Activated CD4-positive, alpha-beta T cell treated with anti-CD3 and anti-CD28 coated beads, Interleukin-2, amount 50 U/mL, for 1 hour (primary cell): ENCODE measurements around the gene SREK1.

Source experiments
- DNase-seq: peaks from one replicate; pipeline ENCODE4 v3.0.0-alpha.2; 2020

SREK1 gene

DNA sequence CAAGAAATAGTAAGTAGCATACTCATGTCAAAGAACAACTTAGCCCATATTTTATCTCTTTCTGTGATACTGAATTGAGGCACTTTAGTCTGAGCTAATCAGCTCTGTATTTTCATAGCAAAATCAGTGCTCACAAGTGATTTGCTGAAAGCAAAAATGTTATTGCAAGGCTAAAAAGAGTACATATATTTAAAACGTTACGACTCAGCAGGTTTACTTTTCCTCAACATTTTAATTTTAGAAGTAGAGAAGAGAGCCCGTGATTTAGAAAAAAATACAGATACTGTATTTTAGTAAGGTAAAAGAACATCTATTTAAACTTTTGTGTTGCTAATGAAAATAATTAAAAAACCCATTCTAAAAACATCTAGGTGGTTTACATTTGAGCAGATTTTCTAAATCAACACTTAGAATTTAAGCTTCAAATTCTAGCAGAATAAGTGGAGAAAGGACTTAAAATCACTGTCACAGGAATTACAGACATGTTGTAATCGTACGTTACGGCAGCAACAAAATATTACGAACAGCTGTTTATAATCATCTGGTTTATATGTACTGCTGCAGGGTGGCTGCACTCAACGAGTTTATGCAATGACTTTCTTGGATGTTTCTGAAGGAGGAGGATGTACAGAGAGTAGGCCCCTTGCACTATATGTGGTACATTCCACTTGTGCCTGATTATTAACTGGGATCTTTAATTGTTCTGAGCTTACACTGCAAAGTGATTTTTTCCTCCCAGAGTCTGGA lies 20.1 kb downstream of the SREK1 start:
- DNase-seq: no peak

- DNase-seq: no peak
Observed at GRCh38 chr5:66168226-66168625, 24.1 kb downstream of the SREK1 start.

DNA sequence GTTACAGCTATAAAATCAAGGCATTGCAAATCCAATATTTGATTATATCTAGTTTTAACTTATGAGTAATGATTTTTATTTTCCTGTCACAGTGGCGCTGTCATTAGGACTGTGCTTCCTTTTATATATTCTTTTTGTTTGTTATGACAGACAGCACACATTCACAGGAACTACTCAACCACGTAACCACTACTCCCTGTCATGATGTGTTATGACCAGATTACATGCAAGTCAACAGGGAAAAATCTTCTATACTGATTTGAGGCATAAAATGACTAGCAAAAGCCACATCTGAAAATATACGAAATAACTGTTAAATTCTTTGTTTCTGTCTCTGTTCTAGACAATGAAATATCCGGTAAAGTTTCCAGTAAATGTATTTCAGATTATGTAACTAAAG lies 25.4 kb downstream of the SREK1 start:
- DNase-seq: no peak

DNA sequence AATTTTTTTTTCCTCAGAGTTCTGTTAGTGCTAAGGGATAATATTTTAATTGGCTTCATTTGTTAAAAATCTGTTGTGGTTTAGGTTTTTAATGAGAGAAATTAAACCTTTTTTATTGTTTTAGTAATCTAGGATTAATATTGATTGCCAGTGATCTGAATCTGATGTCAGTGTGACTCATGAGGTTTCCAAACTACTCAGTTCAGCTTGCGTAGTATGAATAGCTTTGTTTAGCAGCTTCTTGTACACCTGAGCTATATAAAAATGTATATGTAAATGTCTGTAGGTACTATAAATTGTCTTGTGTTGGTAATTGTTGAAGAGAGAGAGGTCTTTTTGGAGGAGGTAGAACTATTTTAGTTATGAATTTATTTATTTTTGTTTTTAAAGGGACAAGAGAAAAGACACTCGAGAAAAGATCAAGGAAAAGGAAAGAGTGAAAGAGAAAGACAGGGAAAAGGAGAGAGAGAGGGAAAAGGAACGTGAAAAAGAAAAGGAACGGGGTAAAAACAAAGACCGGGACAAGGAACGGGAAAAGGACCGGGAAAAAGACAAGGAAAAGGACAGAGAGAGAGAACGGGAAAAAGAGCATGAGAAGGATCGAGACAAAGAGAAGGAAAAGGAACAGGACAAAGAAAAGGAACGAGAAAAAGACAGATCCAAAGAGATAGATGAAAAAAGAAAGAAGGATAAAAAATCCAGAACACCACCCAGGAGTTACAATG lies 26.3 kb downstream of the SREK1 start:
- DNase-seq: no peak

GRCh38 chr5:66171349-66172344 lies 27.5 kb downstream of the SREK1 start:
- peak; percentile 55 for DNase-seq

DNA sequence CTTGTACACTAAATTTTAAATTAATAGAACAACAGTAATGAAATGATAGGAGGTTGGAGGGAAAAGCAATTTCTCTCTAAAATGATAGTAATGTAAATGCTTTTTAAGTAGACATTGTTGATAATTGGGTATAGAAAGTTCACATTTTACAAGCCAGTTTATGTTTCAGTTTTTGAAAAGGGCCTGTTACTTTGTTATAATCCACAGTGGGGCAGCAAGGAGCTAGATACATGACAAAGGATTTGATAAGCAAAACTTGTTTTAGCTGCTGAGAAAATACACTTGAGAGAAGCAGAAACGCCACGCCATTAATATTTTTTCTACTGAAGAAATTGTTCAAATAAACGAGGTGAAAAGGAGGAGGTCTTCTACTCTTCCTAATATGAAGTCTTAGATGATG lies 30.2 kb downstream of the SREK1 start:
- no peak for DNase-seq

- DNase-seq: no peak
Observed at GRCh38 chr5:66178799-66179198, 34.7 kb downstream of the SREK1 start.

DNA sequence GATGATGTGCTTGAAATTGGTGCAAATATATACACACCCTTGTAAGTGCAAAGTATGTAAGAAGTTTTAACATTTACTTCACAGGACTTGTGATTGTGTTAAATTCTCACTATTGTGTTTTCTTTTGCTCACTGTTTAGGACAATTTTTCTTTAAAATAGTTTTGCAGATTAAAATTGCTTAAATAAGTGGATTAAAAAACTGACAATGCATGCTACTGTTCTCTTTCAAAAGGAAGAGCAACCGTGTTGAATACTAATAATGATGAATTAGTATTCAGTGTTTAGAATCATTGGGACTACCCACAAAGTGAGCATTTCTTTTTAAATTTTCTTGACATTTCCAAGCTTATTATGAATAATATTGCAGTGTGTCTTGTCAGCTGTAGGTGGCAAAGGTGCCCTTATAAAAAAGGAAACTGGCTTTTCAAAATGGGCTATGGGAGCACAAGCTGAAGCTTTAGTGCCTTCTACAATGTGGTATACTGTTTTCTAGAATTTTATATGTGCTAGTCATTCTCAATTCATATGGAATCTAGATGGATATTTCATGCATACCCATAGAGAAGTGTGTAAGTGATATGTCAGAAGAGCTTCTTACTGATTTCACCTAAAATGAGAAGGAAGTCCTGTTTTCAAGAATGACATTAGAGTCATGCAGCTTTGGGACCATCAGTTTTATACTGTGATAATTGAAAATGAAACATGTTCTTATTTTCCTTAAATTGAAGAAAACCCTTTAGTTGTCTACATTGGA lies 35.4 kb downstream of the SREK1 start:
- no peak for DNase-seq

DNA sequence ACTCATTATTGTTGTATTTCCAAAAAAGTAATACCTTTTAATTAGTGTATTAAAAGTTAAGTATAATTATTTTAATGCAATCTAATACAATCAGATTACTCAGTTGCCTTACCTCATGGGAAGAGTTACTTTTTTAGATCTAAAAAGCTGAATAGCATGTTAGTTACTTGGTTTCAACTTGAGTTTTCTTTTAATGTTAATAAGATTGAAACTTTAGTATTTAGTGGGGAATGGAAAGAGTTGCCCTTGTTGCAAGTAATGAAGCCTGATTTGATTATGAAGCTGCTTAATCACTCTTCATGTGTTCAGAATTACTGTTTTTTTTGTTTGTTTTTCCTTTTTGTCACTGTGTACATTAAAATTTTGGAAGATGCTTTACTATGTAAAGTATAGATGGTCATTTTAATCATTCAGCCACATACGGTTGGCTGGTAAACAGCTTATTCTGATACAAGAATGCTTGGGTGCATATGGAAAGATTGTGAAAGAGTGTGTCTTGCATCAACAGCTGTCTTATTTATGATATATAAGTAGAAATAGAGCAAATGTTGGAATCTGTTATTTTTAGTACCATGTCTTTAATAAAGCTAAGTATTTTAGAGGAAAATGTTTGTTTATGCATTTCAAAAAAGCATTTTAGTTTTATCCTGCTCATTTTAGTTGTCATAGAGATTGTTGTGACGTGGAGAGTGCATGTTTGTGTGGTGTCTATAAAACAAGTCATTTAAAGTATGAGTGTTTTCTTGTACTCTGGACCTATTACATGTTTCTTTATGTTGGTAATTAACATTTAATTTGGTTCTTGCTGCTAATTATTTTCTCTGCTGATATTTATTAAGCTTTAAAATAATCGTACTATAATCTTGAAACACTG lies 36.4 kb downstream of the SREK1 start:
- DNase-seq: no peak

- no peak for DNase-seq
Observed at GRCh38 chr5:66186108-66186507, 42.0 kb downstream of the SREK1 start.

DNA sequence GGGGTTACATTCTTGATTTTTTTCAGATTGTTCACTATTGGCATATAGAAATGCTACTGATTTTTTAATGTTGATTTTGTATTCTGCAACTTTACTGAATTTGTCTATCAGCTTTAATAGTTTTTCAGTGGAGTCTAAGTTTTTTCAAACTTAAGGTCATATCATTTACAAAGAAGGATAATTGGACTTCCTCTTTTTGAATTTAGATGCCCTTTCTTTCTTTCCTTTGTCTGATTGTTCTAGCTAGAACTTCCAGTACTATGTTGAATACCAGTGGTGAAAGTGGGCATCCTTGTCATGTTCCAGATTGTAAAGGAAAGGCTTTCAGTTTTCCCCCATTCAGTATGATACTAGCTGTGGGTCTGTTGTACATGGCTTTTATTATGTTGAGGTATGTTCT lies 49.3 kb downstream of the SREK1 start:
- DNase-seq: no peak

- no peak for DNase-seq
Observed at GRCh38 chr5:66197764-66198405, 53.8 kb downstream of the SREK1 start.

- DNase-seq: no peak
Observed at GRCh38 chr5:66198837-66199236, 54.7 kb downstream of the SREK1 start.

DNA sequence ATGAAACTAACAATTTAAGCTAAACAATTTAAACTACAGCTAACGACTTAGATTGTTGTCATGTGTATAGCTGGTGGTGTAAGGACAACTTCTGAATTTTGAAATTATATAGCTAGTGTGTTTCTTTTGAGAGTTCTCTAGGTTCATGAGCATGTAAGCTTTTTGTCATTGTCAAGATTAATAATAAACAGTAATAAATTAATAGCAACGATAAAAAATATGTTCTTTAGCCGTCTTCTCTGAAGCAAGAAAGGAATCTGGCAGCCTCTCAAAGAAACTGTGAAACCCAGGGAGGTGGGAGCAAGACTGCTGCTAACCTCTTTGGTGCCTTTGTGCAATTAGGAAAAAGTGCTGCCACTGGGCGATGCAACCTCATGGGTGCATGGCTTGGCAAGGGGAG lies 59.4 kb downstream of the SREK1 start:
- DNase-seq: no peak

DNA sequence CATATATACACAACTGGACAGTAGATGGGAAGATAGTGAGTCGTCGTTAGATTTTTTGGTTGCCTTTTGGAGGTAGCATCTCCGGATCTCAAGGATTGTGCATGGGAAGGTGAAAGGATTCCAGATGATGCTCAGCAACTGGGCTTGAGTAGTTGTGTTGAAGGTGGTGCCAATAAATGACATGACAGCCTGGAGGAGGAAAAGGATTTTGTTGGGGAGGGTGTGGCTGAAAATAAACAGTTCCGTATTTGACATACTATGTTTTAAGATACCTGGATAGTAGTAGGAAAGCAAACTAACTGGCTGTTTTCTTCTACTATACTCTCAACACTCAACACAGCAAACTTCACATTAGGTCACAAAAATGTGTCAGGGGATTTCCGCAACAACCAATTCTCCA lies 62.4 kb downstream of the SREK1 start:
- DNase-seq: no peak

- DNase-seq: no peak
Observed at GRCh38 chr5:66207800-66208561, 63.9 kb downstream of the SREK1 start.

GRCh38 chr5:66209350-66209749 lies 65.2 kb downstream of the SREK1 start:
- DNase-seq: no peak

DNA sequence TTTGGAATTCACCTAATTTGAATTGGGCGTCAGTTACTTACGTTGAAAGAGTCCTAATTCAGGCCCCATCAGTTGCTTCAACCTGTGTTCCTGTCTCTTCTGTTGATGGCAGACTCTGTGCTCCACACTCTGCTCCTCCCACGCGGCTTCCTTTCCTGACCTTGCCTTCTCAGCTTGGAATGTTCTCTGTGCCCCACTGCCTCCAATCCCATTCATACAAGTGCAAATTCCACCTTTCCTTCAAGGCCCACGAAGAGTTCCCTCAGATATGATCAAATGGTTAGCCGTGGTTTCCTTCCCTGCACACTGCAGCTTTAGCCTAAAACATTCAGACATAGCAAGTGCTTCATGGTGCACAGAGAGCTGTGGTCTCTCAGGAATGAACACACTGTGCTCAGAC lies 65.7 kb downstream of the SREK1 start:
- no peak for DNase-seq

DNA sequence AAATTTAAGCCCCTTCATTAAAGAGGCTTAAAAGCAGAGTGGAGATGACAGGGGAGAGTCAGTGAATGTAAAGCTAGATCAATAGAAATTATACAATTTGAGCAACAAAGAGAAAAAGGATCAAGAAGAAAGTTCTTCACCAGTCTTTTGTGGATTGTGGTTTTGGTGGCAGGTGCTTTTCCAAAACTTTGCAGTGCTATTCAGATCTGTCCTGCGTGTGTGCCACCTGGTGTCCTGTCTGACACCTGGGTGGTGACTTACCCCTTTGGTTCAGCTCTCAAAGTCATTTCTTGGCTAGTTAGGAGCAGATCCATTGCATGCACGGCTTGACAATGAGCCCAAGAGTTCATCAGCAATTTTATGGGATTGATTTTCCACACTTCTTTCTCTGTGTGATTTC lies 69.4 kb downstream of the SREK1 start:
- DNase-seq: no peak

DNA sequence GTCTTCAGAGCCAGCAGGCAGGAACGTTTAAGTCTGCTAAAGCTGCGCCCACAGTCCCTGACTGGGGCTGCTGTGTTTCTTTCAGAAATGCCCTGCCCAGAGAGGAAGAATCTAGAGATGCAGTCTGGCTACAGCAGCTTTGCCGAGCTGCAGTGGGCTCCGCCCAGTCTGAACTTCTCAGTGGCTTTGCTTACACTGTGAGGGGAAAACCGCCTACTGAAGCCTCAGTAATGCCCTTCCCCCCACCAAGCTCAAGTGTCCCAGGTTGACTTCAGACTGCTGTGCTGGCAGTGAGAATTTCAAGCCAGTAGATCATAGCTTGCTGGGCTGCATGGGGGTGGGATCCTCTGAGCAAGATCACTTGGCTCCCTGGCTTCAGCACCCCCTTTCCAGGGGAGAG lies 78.4 kb downstream of the SREK1 start:
- DNase-seq: no peak
